Panc1 (cell line): Measurements from ENCODE around the gene PPARGC1A.

Experiments
- POLR2AphosphoS5 ChIP-seq: IDR thresholded peaks from 2 replicates; pipeline ENCODE4 v1.6.1; 2012; ENCODE audit warnings: mild to moderate bottlenecking, low read depth, low read length, moderate library complexity
- SIN3A ChIP-seq: IDR thresholded peaks from 2 replicates; pipeline ENCODE4 v1.6.1; 2012; ENCODE audit warnings: low read depth, mild to moderate bottlenecking, low read length, moderate library complexity, borderline replicate concordance; ENCODE audit not compliant: insufficient read depth
- TCF7L2 ChIP-seq: IDR thresholded peaks from 2 replicates; pipeline ENCODE4 v1.6.1; 2011; ENCODE audit warnings: mild to moderate bottlenecking, low read depth, low read length, inconsistent platforms
- TF ChIP-seq, protein P1 (sequence below): fragments of 450-650 bp; IDR thresholded peaks from 2 replicates; pipeline ENCODE4 v1.5.1; 2017; ENCODE audit warnings: mild to moderate bottlenecking
- TF ChIP-seq, protein P2 (sequence below), 2 experiments: IDR thresholded peaks; 2 replicates each; pipeline ENCODE4 v1.6.1; 2011 to 2012; ENCODE audit warnings: low read depth in 2 of 2, control low read depth in 1 of 2, low read length in 1 of 2, mild to moderate bottlenecking in 1 of 2, moderate library complexity in 1 of 2; ENCODE audit not compliant: insufficient read depth in 1 of 2

DNA sequence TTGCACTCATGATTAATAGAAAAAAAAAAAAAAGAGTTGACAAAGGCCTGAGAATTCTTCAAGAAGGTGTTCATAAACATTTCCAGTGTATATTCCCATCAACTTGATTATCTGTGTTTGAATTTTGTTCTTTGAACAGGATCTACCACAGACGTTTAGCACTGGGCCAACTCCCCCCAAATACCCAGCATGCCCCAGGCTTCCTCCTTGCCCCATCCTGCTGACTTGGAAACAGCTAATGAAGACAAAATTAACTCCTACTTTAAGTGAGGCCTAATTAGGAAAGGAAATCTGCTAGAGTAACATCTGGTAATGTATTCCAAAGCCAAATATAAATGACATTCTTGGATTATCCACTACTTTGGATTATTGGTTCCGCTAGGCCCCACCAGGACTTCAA, 52.5 kb downstream of the PPARGC1A start:
- TF ChIP-seq, protein P1, sequence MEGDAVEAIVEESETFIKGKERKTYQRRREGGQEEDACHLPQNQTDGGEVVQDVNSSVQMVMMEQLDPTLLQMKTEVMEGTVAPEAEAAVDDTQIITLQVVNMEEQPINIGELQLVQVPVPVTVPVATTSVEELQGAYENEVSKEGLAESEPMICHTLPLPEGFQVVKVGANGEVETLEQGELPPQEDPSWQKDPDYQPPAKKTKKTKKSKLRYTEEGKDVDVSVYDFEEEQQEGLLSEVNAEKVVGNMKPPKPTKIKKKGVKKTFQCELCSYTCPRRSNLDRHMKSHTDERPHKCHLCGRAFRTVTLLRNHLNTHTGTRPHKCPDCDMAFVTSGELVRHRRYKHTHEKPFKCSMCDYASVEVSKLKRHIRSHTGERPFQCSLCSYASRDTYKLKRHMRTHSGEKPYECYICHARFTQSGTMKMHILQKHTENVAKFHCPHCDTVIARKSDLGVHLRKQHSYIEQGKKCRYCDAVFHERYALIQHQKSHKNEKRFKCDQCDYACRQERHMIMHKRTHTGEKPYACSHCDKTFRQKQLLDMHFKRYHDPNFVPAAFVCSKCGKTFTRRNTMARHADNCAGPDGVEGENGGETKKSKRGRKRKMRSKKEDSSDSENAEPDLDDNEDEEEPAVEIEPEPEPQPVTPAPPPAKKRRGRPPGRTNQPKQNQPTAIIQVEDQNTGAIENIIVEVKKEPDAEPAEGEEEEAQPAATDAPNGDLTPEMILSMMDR: no peak
- TF ChIP-seq, protein P2, sequence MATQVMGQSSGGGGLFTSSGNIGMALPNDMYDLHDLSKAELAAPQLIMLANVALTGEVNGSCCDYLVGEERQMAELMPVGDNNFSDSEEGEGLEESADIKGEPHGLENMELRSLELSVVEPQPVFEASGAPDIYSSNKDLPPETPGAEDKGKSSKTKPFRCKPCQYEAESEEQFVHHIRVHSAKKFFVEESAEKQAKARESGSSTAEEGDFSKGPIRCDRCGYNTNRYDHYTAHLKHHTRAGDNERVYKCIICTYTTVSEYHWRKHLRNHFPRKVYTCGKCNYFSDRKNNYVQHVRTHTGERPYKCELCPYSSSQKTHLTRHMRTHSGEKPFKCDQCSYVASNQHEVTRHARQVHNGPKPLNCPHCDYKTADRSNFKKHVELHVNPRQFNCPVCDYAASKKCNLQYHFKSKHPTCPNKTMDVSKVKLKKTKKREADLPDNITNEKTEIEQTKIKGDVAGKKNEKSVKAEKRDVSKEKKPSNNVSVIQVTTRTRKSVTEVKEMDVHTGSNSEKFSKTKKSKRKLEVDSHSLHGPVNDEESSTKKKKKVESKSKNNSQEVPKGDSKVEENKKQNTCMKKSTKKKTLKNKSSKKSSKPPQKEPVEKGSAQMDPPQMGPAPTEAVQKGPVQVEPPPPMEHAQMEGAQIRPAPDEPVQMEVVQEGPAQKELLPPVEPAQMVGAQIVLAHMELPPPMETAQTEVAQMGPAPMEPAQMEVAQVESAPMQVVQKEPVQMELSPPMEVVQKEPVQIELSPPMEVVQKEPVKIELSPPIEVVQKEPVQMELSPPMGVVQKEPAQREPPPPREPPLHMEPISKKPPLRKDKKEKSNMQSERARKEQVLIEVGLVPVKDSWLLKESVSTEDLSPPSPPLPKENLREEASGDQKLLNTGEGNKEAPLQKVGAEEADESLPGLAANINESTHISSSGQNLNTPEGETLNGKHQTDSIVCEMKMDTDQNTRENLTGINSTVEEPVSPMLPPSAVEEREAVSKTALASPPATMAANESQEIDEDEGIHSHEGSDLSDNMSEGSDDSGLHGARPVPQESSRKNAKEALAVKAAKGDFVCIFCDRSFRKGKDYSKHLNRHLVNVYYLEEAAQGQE (IDR thresholded peaks at IDR 0.05; ENCODE audit: insufficient read depth in 1 of 2, low read depth in 2 of 2, low read length in 1 of 2): no peak
- TF ChIP-seq TCF7L2 (no peak), POLR2AphosphoS5 (no peak), SIN3A (no peak)
